HuH-7 (cell line): Measurements from ENCODE around the gene RNASE1.
"Not testable (repeated sequence)": the region's sequence is repeated elsewhere in the genome, so short reads cannot be mapped to it uniquely, and the experiment has no call there.

ENCODE experiments used
- DNase-seq: peaks from one replicate; pipeline ENCODE4 v3.0.0; 2011; ENCODE audit warnings: low spot score

The RNASE1 gene

GRCh38 chr14:20772650-20773049, 30.0 kb downstream of the RNASE1 start:
- no peak for DNase-seq

GRCh38 chr14:20769421-20769820, 33.2 kb downstream of the RNASE1 start:
- DNase-seq, result no peak

GRCh38 chr14:20768593-20768892, 34.1 kb downstream of the RNASE1 start:
- no peak for DNase-seq

- no peak for DNase-seq
Measured at GRCh38 chr14:20760950-20761349, 41.7 kb downstream of the RNASE1 start.

GRCh38 chr14:20759465-20759864, 43.2 kb downstream of the RNASE1 start:
- not testable (repeated sequence) for DNase-seq

GRCh38 chr14:20757965-20758364, 44.7 kb downstream of the RNASE1 start:
- DNase-seq, result peak; percentile 9

GRCh38 chr14:20755037-20755436, 47.6 kb downstream of the RNASE1 start:
- DNase-seq, result no peak

- no peak for DNase-seq
Measured at GRCh38 chr14:20754308-20754707, 48.3 kb downstream of the RNASE1 start.

- no peak for DNase-seq
Measured at GRCh38 chr14:20751963-20752562, 50.6 kb downstream of the RNASE1 start.
